Hepatic stellate cell (primary cell): Measurements from ENCODE around the gene CCN2.
"Not testable (repeated sequence)": the region's sequence is repeated elsewhere in the genome, so short reads cannot be mapped to it uniquely, and the experiment has no call there.

Experiments
- DNase-seq: peaks from one replicate; pipeline ENCODE4 v3.0.0; 2011; ENCODE audit warnings: low spot score

The CCN2 gene

DNA sequence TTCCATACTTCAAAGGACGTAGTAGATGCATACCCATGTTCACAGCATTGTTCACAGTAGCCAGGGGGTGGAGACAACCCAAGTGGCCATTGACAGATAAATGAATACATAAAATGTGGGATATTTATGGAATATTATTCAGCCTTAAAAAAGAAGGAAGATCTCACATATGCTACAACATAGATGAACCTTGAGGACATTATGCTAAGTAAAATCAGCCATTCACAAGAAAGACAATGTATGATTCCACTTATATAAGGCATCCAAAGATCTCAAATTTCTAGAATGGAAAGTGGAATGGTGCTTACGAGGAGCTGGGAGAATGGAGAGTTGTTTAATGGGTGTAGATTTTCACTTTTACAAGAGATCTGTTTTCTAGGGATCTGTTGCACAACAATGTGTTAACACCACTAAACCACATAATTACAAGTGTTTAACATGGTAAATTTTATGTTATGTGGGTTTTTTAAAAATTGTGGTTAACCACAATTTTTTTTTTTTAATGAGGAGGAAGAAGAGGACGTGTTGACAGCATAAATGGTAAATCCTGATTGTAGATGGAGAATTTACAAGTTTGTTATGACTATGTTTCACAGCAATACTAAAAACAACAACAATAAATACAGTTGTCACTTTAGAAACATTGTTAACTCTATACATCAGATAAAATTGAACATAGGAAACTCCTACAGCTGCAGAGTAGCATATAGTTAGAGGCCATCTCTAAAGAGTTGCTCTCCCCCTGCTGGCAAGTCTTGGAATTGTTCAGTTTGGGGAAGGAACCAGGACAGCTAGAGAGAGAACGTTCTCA lies 41.6 kb downstream of the CCN2 start:
- peak; percentile 38 for DNase-seq

DNA sequence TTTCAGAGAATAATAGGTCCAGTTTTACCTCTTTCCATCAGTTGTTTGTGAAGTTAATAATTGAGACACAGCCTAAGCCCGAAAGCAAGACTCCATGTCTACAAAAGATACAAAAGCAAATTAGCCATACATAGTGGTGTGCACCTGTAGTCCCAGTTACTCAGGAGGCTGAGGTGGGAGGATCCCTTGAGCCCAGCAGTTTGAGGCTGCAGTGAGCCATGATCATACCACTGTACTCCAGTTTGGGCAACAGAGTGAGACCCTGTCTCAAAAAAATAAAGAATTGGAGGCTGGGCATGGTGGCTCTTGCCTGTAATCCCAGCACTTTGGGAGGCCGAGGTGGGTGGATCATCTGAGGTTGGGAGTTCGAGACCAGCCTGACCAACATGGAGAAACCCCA lies 42.4 kb downstream of the CCN2 start:
- not testable (repeated sequence) for DNase-seq

DNA sequence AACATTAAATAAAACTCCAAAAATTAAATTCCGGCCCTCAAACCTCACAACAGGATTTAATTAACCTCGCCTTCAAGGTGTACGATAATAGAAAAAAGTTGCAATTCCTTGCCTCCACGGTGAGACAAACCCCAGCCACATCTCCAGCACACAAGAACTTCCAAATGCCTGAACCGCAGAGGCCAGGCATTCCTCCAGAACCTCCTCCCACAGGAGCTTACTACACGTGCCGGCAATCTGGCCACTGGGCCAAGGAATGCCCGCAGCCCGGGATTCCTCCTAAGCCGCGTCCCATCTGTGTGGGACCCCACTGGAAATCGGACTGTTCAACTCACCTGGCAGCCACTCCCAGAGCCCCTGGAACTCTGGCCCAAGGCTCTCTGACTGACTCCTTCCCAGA lies 47.4 kb downstream of the CCN2 start:
- not testable (repeated sequence) for DNase-seq

DNA sequence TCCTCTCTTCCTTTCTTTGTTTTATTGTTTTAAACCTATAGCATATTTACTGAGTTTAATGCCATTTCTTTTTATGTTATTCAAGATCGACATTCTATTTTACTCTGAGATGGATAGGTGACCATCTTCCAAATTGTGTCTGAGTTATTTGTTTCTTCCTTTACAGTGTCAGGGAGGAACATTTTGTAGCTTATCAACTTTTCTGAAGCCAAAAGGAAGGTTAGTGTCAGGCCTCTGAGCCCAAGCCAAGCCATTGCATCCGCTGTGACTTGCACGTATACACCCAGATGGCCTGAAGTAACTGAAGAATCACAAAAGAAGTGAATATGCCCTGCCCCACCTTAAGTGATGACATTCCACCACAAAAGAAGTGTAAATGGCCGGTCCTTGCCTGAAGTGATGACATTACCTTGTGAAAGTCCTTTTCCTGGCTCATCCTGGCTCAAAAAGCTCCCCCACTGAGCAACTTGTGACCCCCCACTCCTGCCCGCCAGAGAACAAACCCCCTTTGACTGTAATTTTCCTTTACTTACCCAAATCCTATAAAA lies 49.8 kb downstream of the CCN2 start:
- DNase-seq = not testable (repeated sequence)

DNA sequence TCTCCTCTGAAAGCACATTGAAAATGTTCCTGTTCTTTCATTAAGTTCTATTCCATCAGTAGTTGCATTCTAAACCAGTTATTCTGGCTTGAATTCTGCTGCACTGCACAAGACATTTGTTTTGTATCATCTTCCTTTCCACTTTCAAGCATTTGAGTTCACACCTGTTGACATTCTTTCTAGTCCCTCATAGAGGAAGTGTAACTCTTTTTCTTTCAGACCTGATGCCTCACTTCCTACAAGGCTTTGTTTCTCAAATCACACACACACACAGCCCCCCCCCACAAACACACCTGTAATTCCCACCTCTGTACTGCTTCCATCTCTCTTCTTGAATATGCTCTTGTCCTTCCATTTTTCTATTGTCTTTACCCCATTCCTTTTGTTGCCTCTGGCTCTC lies 50.9 kb downstream of the CCN2 start:
- DNase-seq = no peak

DNA sequence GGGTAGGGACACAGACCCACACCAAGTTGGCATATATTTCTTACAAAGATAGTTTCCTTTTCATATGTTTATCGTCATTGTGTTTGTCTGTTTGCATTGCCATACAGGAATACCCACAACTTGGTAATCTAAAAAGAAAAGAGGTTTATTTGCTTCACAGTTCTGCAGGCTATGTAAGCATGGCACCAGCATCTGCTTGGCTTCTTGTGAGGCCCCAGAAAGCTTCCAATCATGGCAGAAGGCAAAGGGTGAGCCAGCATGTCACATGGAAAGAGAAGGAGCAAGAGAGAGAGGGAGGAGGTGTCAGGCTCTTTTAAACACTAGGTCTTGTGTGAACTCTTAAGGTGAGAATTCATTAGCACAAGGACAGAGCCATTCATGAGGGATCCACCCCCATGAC lies 52.5 kb downstream of the CCN2 start:
- no peak for DNase-seq
